Endothelial cell of umbilical vein (primary cell): ENCODE data around the gene SUPT7L. TPM values are rescaled to one million over a fixed set of nuclear protein-coding genes. Genes with fewer than 3 reads are reported as not detected.

Source experiments
- BruUV-seq: library from RNA; stranded (reverse); fragments of 400-500 nt; replicated peaks from 2 replicates; lab custom pipeline; 2021; lab: Mats Ljungman, UMichigan
- CTCF ChIA-PET: fragments of 300-600, 350-600 bp; sonication (Branson Sonifier 250); formaldehyde crosslinking; loops from one replicate; lab custom pipeline; 2021; ENCODE audit warnings: antibody characterized with exemption, inconsistent platforms; lab: Charles Lee
- POLR2A ChIA-PET: fragments of 300-600, 350-600 bp; sonication (Branson Sonifier 250); formaldehyde crosslinking; loops from one replicate; lab custom pipeline; 2021; ENCODE audit warnings: antibody characterized with exemption, inconsistent platforms; lab: Charles Lee
- DNase-seq: peaks from one replicate; pipeline ENCODE4 v3.0.0-alpha.2; 2011; ENCODE audit warnings: low read depth, low spot score
- FAIRE-seq: peaks from 2 replicates; lab custom pipeline; 2011; peaks lifted over from hg19 to GRCh38; lab: Jason Lieb, UNC
- H2AFZ ChIP-seq: 2 replicates; pipeline ENCODE4 v1.6.0; 2012; ENCODE audit warnings: low read depth, low read length, control low read depth, inconsistent platforms
- H3K27ac ChIP-seq: 2 replicates; pipeline ENCODE4 v1.5.1; 2011; ENCODE audit warnings: low read depth, mild to moderate bottlenecking, control low read depth, low read length, moderate library complexity; ENCODE audit not compliant: insufficient read depth
- H3K27me3 ChIP-seq, 2 experiments: 2 replicates each; pipeline versions ENCODE4 v1.6.0 to v1.6.1; 2011; ENCODE audit warnings: low read length in 2 of 2, mixed read lengths in 1 of 2; ENCODE audit not compliant: control insufficient read depth in 2 of 2, insufficient read depth in 2 of 2
- H3K36me3 ChIP-seq, 2 experiments: 2 replicates in 1 of 2; 3 replicates in 1 of 2; pipeline ENCODE4 v1.5.1; 2011; ENCODE audit warnings: low read length in 2 of 2, mild to moderate bottlenecking in 1 of 2, moderate library complexity in 1 of 2; ENCODE audit not compliant: control insufficient read depth in 2 of 2, insufficient read depth in 2 of 2; ENCODE audit errors: extremely low read depth in 1 of 2
- H3K4me1 ChIP-seq: 3 replicates; pipeline ENCODE4 v1.5.1; 2011; ENCODE audit warnings: mild to moderate bottlenecking, low read length; ENCODE audit not compliant: control insufficient read depth, insufficient read depth; ENCODE audit errors: extremely low read depth
- H3K4me2 ChIP-seq: 2 replicates; pipeline ENCODE4 v1.6.1; 2011; ENCODE audit warnings: low read length, control low read depth, mixed read lengths; ENCODE audit not compliant: insufficient read depth
- H3K4me3 ChIP-seq, 3 experiments: fragments of 200-600 bp in 1 of 3; sonication (generic), shearing (Covaris generic) in 1 of 3; replicated peaks in 1 of 3; 2 replicates each; pipeline ENCODE4 v1.5.1; 2011 to 2016; ENCODE audit warnings: control low read depth in 3 of 3, low read length in 3 of 3, mild to moderate bottlenecking in 2 of 3, inconsistent platforms in 1 of 3, low read depth in 1 of 3, moderate library complexity in 1 of 3; ENCODE audit not compliant: insufficient read depth in 1 of 3
- H3K79me2 ChIP-seq: 2 replicates; pipeline ENCODE4 v1.6.0; 2012; ENCODE audit warnings: low read length, inconsistent platforms; ENCODE audit not compliant: control insufficient read depth, insufficient read depth
- H3K9ac ChIP-seq: replicated peaks from 2 replicates; pipeline ENCODE3; 2011; ENCODE audit warnings: low read length, control low read depth; ENCODE audit not compliant: insufficient read depth; ENCODE audit errors: extremely low read depth
- H3K9me1 ChIP-seq: replicated peaks from 3 replicates; pipeline ENCODE4 v1.6.0; 2011; ENCODE audit warnings: mild to moderate bottlenecking, low read length; ENCODE audit not compliant: control insufficient read depth, insufficient read depth; ENCODE audit errors: extremely low read depth
- H3K9me3 ChIP-seq: replicated peaks from 2 replicates; pipeline ENCODE4 v1.5.1; 2012; ENCODE audit warnings: low read length, inconsistent platforms; ENCODE audit not compliant: control insufficient read depth, insufficient read depth
- H4K20me1 ChIP-seq: replicated peaks from 2 replicates; pipeline ENCODE3; 2011; ENCODE audit warnings: mild to moderate bottlenecking, low read length; ENCODE audit not compliant: control insufficient read depth, insufficient read depth; ENCODE audit errors: extremely low read depth
- CTCF ChIP-seq, 2 donors: IDR thresholded peaks; 1 replicate in 1 of 2; 2 replicates in 1 of 2; pipeline ENCODE4 v1.5.1; 2011; ENCODE audit warnings: low read length in 2 of 2, mild to moderate bottlenecking in 2 of 2, moderate library complexity in 2 of 2, control low read depth in 1 of 2, inconsistent platforms in 1 of 2, low read depth in 1 of 2; ENCODE audit not compliant: insufficient read depth in 1 of 2; ENCODE audit errors: extremely low read depth in 1 of 2
- EZH2 ChIP-seq: IDR thresholded peaks from 2 replicates; pipeline ENCODE4 v1.6.1; 2012; ENCODE audit warnings: borderline replicate concordance, low read depth, mild to moderate bottlenecking, moderate library complexity, low read length, inconsistent platforms; ENCODE audit not compliant: severe bottlenecking
- JUN ChIP-seq: IDR thresholded peaks from 2 replicates; pipeline ENCODE4 v1.6.1; 2011; ENCODE audit warnings: borderline replicate concordance, low read depth; ENCODE audit not compliant: insufficient read length, insufficient read depth
- MAX ChIP-seq: IDR thresholded peaks from 2 replicates; pipeline ENCODE4 v1.6.1; 2011; ENCODE audit not compliant: insufficient read depth, insufficient read length
- MYC ChIP-seq: IDR thresholded peaks from one replicate; pipeline ENCODE4 v1.6.1; 2011; ENCODE audit warnings: mild to moderate bottlenecking, low read depth, low read length
- POLR2A ChIP-seq: IDR thresholded peaks from 2 replicates; pipeline ENCODE4 v1.6.1; 2012; ENCODE audit warnings: low read depth, mild to moderate bottlenecking, control low read depth, low read length
- POLR2AphosphoS5 ChIP-seq: IDR thresholded peaks from 2 replicates; pipeline ENCODE4 v1.6.1; 2012; ENCODE audit warnings: low read depth, mild to moderate bottlenecking, control low read depth, low read length, moderate library complexity; ENCODE audit not compliant: insufficient read depth
- dilution Hi-C: fragments of 300-500 bp; cut with MboI; formaldehyde crosslinking; loops from one replicate; pipeline ENCODE4 v1.15.0; 2019; ENCODE audit warnings: low sequenced_read_pairs; ENCODE audit not compliant: extremely low pct_ligation_motif_present
- intact Hi-C: fragments of 100-400 bp; cut with micrococcal nuclease; formaldehyde crosslinking; loops from one replicate; pipeline ENCODE4 v1.10.0; 2022
- polyA plus RNA-seq, 4 experiments: library from polyadenylated mRNA; depleted of rRNA in 3 of 4; stranded (reverse) in 3 of 4; unstranded in 1 of 4; fragments of >200 nt; gene quantifications; 2 replicates each; pipeline versions ENCODE4 v1.2.1 to v1.2.3, GENCODE V29; 2011 to 2012; ENCODE audit warnings: missing spikeins in 1 of 4
- total RNA-seq: library from RNA; stranded (reverse); gene quantifications from 2 replicates; pipeline ENCODE4 v1.2.3, GENCODE V29; 2021

The SUPT7L gene
- total and polyA plus RNA-seq, 2 donors (not counting 3 experiments of a cell fraction or from before 2014, with no cell fraction given) = 30.3 to 44.5 TPM

DNA sequence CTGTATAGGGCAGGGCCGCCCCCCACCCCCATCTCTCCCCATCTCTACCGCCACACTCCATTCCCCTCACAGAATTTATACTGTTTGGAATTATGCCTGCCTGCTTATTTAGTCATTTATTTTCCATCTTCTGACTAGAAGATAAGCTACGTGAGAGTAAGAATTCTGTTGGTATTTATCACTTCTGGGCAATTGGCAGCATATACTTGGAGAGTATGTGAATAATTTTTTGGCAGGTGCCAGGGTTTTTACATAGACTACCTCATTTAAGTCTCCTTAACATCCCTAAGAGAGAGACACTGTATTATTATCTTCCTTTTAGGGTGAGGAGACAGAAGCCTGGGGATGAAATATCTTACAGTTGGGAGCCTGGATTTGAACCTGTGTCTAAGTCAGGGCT, 45.3 kb upstream of the SUPT7L start:
- H3K4me1 ChIP-seq = peaks cover 17% of the 10 kb centered on the region
- H3K27ac ChIP-seq = no peak overlapping the region
- ChIA-PET CTCF (interaction anchor here (0.7 to 2.8 kb wide), 2 partner anchors 14 to 22 kb away, joined by 3 to 13 read pairs; no protein-coding TSS in a partner anchor), POLR2A (no interaction called here)
- H3K36me3 ChIP-seq = no peaks in the 10 kb centered on the region
- intact Hi-C loops (loop anchor here (5.0 kb wide), 1 partner anchor 89 kb away; no protein-coding TSS in a partner anchor), dilution Hi-C loops (no loop called here)
- no peak overlapping the region for H3K4me3 ChIP-seq
- no peak for TF ChIP-seq EZH2
- TF ChIP-seq JUN = no peak
- no peaks in the 10 kb centered on the region for H3K27me3 ChIP-seq
- DNase-seq (no peak), FAIRE-seq (no peak)
- no peaks in the 10 kb centered on the region for H3K9me1 ChIP-seq
- no TSS peak for BruUV-seq
- H3K9ac ChIP-seq = no peak overlapping the region
- no peaks in the 10 kb centered on the region for H3K9me3 ChIP-seq
- no peak overlapping the region for H3K4me2 ChIP-seq
- H3K79me2 ChIP-seq = no peaks in the 10 kb centered on the region
- no peaks in the 10 kb centered on the region for H4K20me1 ChIP-seq
- no peak overlapping the region for H2AFZ ChIP-seq

DNA sequence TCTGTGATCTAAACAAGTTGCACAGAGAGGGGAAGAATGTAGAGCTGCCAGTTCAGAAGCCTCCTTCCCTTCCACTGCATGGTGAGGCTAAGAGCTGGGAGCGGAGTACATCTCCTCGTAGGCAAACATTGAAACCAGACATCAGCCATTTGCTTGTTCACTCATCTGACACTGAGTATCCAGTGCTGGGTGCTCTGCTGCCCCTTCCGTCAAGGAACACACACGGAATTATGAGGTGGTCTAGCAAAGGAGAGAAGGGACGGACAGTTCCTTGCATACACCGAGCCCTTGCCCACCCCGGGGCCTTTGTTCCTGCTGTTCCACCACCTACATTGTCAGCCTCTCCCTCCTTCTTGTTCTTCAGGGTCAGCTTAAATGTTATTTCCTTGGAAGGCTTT, 44.8 kb upstream of the SUPT7L start:
- Histone ChIP-seq H4K20me1 (no peaks in the 10 kb centered on the region), H3K79me2 (no peaks in the 10 kb centered on the region), H3K9me3 (no peaks in the 10 kb centered on the region), H3K9ac (no peak overlapping the region), H3K4me1 (peaks cover 17% of the 10 kb centered on the region), H3K9me1 (no peaks in the 10 kb centered on the region), H3K27ac (no peak overlapping the region), H2AFZ (no peak overlapping the region), H3K27me3 (no peaks in the 10 kb centered on the region), H3K36me3 (no peaks in the 10 kb centered on the region), H3K4me3 (no peak overlapping the region), H3K4me2 (no peak overlapping the region)
- ChIA-PET CTCF (interaction anchor here (0.7 to 2.5 kb wide), 2 partner anchors 15 to 22 kb away, joined by 3 to 21 read pairs; no protein-coding TSS in a partner anchor), POLR2A (no interaction called here)
- intact Hi-C loops (loop anchor here (5.0 kb wide), 1 partner anchor 89 kb away; no protein-coding TSS in a partner anchor), dilution Hi-C loops (no loop called here)
- FAIRE-seq = no peak
- BruUV-seq = no TSS peak
- TF ChIP-seq POLR2AphosphoS5 (no peak), CTCF (IDR thresholded peaks at IDR 0.05; ENCODE audit: extremely low read depth in 1 of 2, insufficient read depth in 1 of 2, low read depth in 1 of 2, low read length in 2 of 2) (no peak), POLR2A (no peak), MYC (no peak), MAX (no peak)
- DNase-seq = no peak
